Measurements from ENCODE around the gene KIAA0825.
A peak's percentile ranks its signal among the peaks of the same experiment; 100 is the strongest.
"Not testable (repeated sequence)": the region's sequence is repeated elsewhere in the genome, so short reads cannot be mapped to it uniquely, and the experiment has no call there.

KIAA0825 gene

GRCh38 chr5:94618029-94618492 is 343 bp downstream of the KIAA0825 start:
- Mint-ChIP-seq H3K36me3 (peaks cover 2% of the 10 kb centered on the region), H3K27ac (peak overlapping the region; percentile 97), H3K9me3 (ENCODE audit: low read depth) (no peaks in the 10 kb centered on the region), H3K27me3 (no peaks in the 10 kb centered on the region), H3K4me1 (ENCODE audit: low read depth) (peaks cover 39% of the 10 kb centered on the region), H3K4me3 (peak overlapping the region; percentile 92)

- Mint-ChIP-seq H3K27me3 (no peaks in the 10 kb centered on the region), H3K27ac (no peak overlapping the region), H3K4me1 (ENCODE audit: low read depth) (peaks cover 24% of the 10 kb centered on the region), H3K36me3 (no peaks in the 10 kb centered on the region), H3K9me3 (ENCODE audit: low read depth) (no peaks in the 10 kb centered on the region), H3K4me3 (no peak overlapping the region)
These were observed 2.5 kb downstream of the KIAA0825 start for GRCh38 chr5:94615862-94616261.

DNA sequence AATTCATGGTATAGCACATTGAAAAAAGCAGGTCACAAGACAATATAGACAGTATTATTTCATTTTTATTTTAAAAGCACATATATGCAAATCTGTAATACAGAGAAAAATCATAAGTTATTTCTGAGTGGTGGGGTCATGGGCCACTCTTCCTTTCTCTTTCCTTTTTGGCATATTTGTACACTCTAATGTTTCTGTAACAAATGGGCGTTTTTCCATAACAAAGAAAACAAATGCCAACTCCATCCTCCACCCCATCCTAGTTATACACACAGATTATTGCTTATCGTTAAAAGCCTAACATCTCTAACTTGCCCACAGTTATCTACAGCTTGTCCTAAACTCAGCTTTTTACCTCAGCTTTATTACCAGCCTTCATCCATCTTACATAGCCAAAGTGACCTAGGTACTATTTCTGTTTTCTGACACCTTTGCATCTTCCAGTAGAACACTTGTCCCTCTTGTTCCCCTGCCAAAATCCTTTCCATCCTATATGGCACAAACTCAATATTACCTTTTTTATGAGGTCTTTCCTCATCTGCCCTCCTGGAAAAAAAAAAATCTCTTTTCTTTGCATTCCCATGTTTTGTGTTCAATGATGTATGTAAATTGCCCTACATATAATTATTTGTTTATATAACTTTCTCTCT is 4.1 kb downstream of the KIAA0825 start:
- no peaks in the 10 kb centered on the region for H3K27me3 Mint-ChIP-seq
- H3K36me3 Mint-ChIP-seq = no peaks in the 10 kb centered on the region
- H3K9me3 Mint-ChIP-seq (ENCODE audit: low read depth) = no peaks in the 10 kb centered on the region
- H3K27ac Mint-ChIP-seq = no peak overlapping the region
- H3K4me3 Mint-ChIP-seq = no peak overlapping the region
- peaks cover 16% of the 10 kb centered on the region for H3K4me1 Mint-ChIP-seq (ENCODE audit: low read depth)

- no peaks in the 10 kb centered on the region for H3K27me3 Mint-ChIP-seq
- H3K27ac Mint-ChIP-seq = no peak overlapping the region
- no peaks in the 10 kb centered on the region for H3K36me3 Mint-ChIP-seq
- H3K4me3 Mint-ChIP-seq = no peak overlapping the region
- H3K9me3 Mint-ChIP-seq (ENCODE audit: low read depth) = no peaks in the 10 kb centered on the region
- peaks cover 13% of the 10 kb centered on the region for H3K4me1 Mint-ChIP-seq (ENCODE audit: low read depth)
These were observed 4.8 kb downstream of the KIAA0825 start for GRCh38 chr5:94613583-94613982.

DNA sequence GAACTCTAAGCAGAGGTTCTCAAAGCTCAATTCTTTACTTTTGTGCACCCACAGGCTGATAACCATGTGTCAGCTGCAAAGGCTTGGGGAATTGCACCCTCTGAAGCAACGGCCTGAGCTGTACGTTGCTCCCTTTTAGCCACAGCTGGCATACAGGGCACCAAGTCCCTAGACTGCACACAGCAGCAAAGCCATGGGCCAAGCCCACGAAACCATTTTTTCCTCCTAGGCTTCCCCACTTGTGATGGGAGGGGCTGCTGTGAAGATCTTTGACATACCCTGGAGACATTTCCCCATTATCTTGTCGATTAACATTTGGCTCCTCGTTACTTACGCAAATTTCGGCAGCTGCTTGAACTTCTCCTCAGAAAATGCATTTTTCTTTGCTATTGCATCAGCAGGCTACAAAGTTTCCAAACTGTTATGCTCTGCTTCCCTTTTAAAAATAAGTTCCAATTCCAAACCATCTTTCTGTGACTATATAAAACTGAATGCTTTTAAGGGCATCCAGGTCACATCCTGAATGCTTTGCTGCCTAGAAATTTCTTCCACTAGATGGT is 23.0 kb downstream of the KIAA0825 start:
- Mint-ChIP-seq H3K27me3 (no peaks in the 10 kb centered on the region), H3K4me3 (no peak overlapping the region), H3K36me3 (peaks cover 9% of the 10 kb centered on the region), H3K9me3 (ENCODE audit: low read depth) (peaks cover 13% of the 10 kb centered on the region), H3K4me1 (ENCODE audit: low read depth) (no peaks in the 10 kb centered on the region), H3K27ac (no peak overlapping the region)

DNA sequence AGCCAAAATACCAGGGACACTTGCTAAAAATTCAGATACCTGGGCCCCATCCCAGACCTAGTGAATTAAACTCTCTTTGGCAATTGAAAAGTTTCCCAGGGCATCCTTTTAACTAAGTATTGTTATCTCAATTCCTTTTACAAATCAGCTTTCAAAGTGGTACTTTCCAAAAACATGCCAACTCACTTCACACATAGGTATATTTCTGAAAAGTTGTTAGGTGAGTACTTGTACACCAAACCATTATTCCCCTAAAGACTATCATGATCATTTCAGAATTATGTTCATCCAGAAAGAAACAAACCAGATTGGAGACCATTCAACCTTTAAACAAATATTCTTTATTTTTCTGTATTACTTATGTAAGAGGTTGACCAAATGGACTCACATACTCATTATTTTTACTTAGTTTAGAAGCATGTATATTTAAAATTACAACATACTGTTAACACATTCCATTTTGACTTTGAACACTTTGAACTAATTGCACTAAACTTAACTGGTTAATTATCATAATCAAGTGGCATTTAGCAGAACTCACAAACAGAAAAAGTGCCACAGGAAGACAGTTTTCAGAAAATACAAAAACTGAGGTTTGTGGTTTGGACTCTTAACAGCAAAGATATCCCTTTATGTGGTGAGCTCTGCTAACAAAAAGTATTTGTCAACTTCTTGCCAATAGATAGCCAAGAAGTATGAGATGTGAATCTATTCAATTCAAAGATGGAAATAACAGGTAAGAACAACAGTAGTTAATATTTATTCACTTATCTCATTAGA is 40.7 kb downstream of the KIAA0825 start:
- Mint-ChIP-seq H3K4me1 (ENCODE audit: low read depth) (peaks cover 30% of the 10 kb centered on the region), H3K36me3 (peaks cover 2% of the 10 kb centered on the region), H3K9me3 (ENCODE audit: low read depth) (no peaks in the 10 kb centered on the region), H3K27ac (no peak overlapping the region), H3K27me3 (no peaks in the 10 kb centered on the region), H3K4me3 (no peak overlapping the region)

DNA sequence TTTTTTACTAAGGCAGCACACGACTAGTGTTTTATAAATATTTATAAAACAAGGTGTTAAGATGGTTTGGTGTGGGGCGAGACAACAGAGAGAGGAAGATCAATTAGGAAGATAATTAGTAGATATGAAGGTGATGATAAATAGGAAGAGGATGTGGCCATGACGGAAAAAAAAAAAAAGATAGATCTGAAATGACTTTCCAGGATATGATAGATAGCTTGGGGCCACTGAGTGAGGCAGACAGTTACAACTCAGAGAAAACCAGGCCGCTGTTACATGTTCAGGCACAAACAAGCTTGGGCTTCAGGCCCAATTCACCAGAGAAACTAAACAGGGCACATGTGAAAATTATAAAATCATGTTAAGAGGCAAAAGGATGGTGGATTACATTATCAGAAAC is 43.2 kb downstream of the KIAA0825 start:
- H3K4me1 Mint-ChIP-seq (ENCODE audit: low read depth) = peaks cover 29% of the 10 kb centered on the region
- H3K36me3 Mint-ChIP-seq = peaks cover 2% of the 10 kb centered on the region
- H3K27me3 Mint-ChIP-seq = no peaks in the 10 kb centered on the region
- no peaks in the 10 kb centered on the region for H3K9me3 Mint-ChIP-seq (ENCODE audit: low read depth)
- H3K27ac Mint-ChIP-seq = peak overlapping the region; percentile 86
- no peak overlapping the region for H3K4me3 Mint-ChIP-seq

DNA sequence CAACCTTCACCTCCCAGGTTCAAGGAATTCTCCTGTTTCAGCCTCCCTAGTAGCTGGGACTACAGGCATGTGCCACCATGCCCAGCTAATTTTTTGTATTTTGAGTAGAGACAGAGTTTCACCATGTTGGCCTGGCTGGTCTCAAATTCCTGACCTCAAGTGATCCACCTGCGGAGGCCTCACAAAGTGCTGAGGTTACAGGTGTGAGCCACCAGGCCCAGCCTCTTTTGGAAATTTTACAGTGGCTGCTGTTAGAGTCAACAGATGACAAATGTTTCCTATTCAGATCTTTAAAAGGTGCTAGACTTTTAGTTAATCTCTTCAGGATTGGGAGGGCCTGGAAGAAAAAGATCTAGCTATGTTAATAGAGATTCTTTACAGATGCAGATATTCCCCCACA is 45.1 kb downstream of the KIAA0825 start:
- not testable (repeated sequence) for H3K27ac Mint-ChIP-seq; H3K4me3 Mint-ChIP-seq; H3K36me3 Mint-ChIP-seq; H3K9me3 Mint-ChIP-seq (ENCODE audit: low read depth); H3K27me3 Mint-ChIP-seq
- H3K4me1 Mint-ChIP-seq (ENCODE audit: low read depth) = peaks cover 26% of the 10 kb centered on the region

GRCh38 chr5:94571415-94571814 is 47.0 kb downstream of the KIAA0825 start:
- Mint-ChIP-seq H3K36me3 (peaks cover 2% of the 10 kb centered on the region), H3K27me3 (no peaks in the 10 kb centered on the region), H3K4me3 (no peak overlapping the region), H3K9me3 (ENCODE audit: low read depth) (no peaks in the 10 kb centered on the region), H3K4me1 (ENCODE audit: low read depth) (peaks cover 11% of the 10 kb centered on the region), H3K27ac (no peak overlapping the region)

DNA sequence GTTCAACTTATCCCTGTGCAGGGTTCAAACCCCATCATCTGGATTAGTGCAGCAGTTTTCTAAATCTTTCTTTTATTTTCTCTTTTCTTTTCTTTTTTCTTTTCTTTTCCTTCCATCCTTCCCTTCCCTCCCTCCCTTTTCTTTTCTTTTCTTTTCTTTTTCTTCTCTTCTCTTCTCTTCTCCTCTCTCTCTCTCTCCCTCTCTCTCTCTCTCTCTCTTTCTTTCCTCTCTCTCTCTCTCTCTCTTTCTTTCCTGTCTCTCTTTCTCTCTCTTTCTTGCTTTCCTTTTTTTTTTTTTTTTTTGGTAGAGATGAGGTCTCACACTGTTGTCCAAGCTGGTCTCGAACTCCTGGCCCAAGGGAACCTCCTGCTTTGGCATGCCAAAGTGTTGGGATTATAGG is 53.6 kb downstream of the KIAA0825 start:
- Mint-ChIP-seq H3K4me3 (no peak overlapping the region), H3K27me3 (no peaks in the 10 kb centered on the region), H3K27ac (no peak overlapping the region), H3K9me3 (ENCODE audit: low read depth) (no peaks in the 10 kb centered on the region), H3K4me1 (ENCODE audit: low read depth) (no peaks in the 10 kb centered on the region), H3K36me3 (no peaks in the 10 kb centered on the region)

DNA sequence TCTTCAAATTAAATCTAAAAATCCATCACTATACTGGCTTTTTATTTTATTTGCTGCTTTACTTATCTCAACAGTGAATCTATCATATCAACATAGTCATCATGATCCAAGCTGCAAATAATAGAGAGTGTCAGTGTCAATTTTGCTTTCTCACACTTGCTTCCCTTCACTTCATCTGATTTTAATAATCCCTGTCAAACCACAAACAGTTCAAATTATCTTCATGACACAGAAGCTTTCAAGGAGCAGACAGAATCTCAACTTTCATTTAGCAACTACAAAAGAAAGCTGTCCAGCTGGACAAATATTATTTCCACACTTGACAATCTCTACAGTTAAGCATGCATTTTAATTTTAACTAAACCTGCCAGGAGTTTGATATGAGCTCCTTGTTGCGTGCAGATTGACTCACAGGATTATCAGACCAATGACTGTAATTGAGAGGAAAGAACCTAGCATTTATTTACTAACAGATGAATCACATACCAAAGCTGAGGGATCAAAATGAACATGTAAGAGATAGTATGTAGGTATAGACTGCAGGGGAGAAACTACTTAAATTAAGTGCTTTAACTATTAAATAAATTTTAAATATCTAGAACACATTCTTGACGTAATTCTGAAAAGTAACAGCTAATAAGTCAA is 56.0 kb downstream of the KIAA0825 start:
- no peaks in the 10 kb centered on the region for H3K9me3 Mint-ChIP-seq (ENCODE audit: low read depth)
- no peaks in the 10 kb centered on the region for H3K4me1 Mint-ChIP-seq (ENCODE audit: low read depth)
- H3K36me3 Mint-ChIP-seq = no peaks in the 10 kb centered on the region
- no peak overlapping the region for H3K27ac Mint-ChIP-seq
- H3K4me3 Mint-ChIP-seq = no peak overlapping the region
- H3K27me3 Mint-ChIP-seq = no peaks in the 10 kb centered on the region

GRCh38 chr5:94558028-94558427 is 60.4 kb downstream of the KIAA0825 start:
- peaks cover 4% of the 10 kb centered on the region for H3K9me3 Mint-ChIP-seq (ENCODE audit: low read depth)
- no peak overlapping the region for H3K4me3 Mint-ChIP-seq
- H3K36me3 Mint-ChIP-seq = no peaks in the 10 kb centered on the region
- no peaks in the 10 kb centered on the region for H3K4me1 Mint-ChIP-seq (ENCODE audit: low read depth)
- H3K27ac Mint-ChIP-seq = no peak overlapping the region
- no peaks in the 10 kb centered on the region for H3K27me3 Mint-ChIP-seq

DNA sequence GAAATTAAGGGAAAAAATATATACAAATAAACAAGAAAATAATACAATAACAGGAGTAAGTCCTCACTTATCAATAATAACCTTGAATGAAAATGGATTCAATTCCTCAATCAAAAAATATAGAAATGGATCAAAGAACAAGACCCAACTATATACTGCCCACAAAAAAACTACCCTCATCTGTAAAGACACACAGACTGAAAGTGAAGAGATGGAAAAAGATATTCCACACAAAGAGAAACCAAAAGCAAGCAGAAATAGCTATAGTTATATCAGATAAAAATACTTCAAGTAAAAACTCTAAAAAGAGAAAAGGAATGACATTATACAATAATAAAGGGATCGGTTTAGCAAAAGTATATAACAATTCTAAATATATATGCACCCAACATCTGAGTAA is 66.5 kb downstream of the KIAA0825 start:
- no peaks in the 10 kb centered on the region for H3K27me3 Mint-ChIP-seq
- H3K4me3 Mint-ChIP-seq = no peak overlapping the region
- no peak overlapping the region for H3K27ac Mint-ChIP-seq
- peaks cover 18% of the 10 kb centered on the region for H3K36me3 Mint-ChIP-seq
- peaks cover 24% of the 10 kb centered on the region for H3K9me3 Mint-ChIP-seq (ENCODE audit: low read depth)
- H3K4me1 Mint-ChIP-seq (ENCODE audit: low read depth) = peaks cover 1% of the 10 kb centered on the region

DNA sequence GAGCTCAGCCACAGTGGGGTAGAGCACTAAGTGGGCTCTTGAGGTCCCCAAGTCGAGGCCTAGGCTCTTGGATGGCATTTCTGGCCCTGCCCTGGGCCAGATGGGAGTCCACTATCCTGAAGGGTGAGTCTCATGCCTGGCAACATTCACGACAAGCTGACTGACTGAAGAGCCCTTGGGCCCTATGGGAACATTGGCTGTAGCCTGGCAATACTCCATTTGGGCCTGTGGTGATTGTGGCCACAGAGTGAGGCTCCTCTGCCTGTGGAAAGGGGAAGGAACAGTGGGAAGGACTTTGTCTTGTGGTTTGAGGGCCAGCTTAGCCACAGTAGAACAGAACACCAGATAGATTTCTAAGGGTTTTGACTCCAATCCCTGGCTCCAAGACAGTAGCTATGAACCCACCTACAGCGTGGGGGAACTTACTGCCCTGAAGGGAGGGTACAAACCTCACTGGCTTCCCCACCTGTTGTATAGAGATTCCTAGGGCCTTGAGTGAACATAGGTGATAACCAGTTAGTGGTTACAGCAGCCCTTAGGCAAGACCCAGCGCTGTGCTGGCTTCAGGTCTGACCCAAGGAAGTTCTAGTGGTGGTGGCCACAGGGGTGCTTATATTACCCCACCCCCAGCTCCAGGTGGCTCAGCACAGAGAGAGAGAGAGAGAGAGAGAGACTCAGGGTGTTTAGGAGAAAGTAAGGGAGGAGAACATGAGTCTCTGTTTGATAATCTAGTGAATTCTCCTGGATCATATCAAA is 72.4 kb downstream of the KIAA0825 start:
- H3K4me3 Mint-ChIP-seq = no peak overlapping the region
- H3K27me3 Mint-ChIP-seq = no peaks in the 10 kb centered on the region
- no peak overlapping the region for H3K27ac Mint-ChIP-seq
- H3K36me3 Mint-ChIP-seq = peaks cover 27% of the 10 kb centered on the region
- H3K9me3 Mint-ChIP-seq (ENCODE audit: low read depth) = peaks cover 6% of the 10 kb centered on the region
- H3K4me1 Mint-ChIP-seq (ENCODE audit: low read depth) = no peaks in the 10 kb centered on the region

Measured in activated naive CD8-positive, alpha-beta T cell (primary cell).